Pancreas (tissue), 10 donors: ENCODE measurements around the gene GGN. TPM values are rescaled to one million over a fixed set of nuclear protein-coding genes. Genes with fewer than 3 reads are reported as not detected.

Source experiments
- ATAC-seq, 4 donors: fragments of 200-7000 bp; cut with Tn5 transposase; one replicate each; pipeline versions ENCODE4 v1.8.0 to v1.9.1; 2020; ENCODE audit warnings: mild to moderate bottlenecking in 4 of 4, moderate library complexity in 4 of 4
- DNase-seq, 6 donors: peaks; one replicate each; pipeline ENCODE4 v3.0.0-alpha.2; 2020
- FAIRE-seq: peaks from 2 replicates; lab custom pipeline; 2012; peaks lifted over from hg19 to GRCh38; lab: Jason Lieb, UNC
- H3K27ac ChIP-seq, 4 donors: fragments of 200-600 bp; sonication (generic); 1 replicate in 3 of 4; 2 replicates in 1 of 4; pipeline versions ENCODE4 v1.5.0 to v1.8.0; 2020
- H3K27me3 ChIP-seq, 4 donors: fragments of 200-600 bp; one replicate each; pipeline ENCODE4 v1.8.0; 2021
- H3K36me3 ChIP-seq, 3 donors: fragments of 200-600 bp; sonication (generic) in 1 of 3; one replicate each; pipeline versions ENCODE4 v1.5.0 to v1.8.0; 2020 to 2021
- H3K4me1 ChIP-seq, 3 donors: fragments of 200-600 bp; one replicate each; pipeline ENCODE4 v1.8.0; 2021
- H3K4me3 ChIP-seq, 4 donors: fragments of 200-600 bp; sonication (generic) in 2 of 4; one replicate each; pipeline versions ENCODE4 v1.5.0 to v1.8.0; 2020 to 2021
- H3K9me3 ChIP-seq, 4 donors: fragments of 200-600 bp; one replicate each; pipeline ENCODE4 v1.8.0; 2021
- CTCF ChIP-seq, 4 donors: fragments of 200-600 bp; sonication (generic) in 3 of 4; IDR thresholded peaks; one replicate each; pipeline versions ENCODE4 v1.5.0 to v1.8.0; 2021; ENCODE audit warnings: antibody characterized with exemption in 4 of 4
- WGBS, 2 donors: extraction: QIAGEN DNeasy Blood & Tissue Kit; methylation state at CpG; one replicate each; pipeline ENCODE4 v1.1.7; 2013; 5-methylcytosine and 5-hydroxymethylcytosine counted together
- intact Hi-C, 3 donors: fragments of 100-400 bp; cut with DNase I; formaldehyde crosslinking; loops; one replicate each; pipeline versions ENCODE4 v1.11.1 to v1.14.2; 2022
- polyA plus RNA-seq, 2 donors: library from polyadenylated mRNA; stranded (reverse); fragments of 200-250 nt; gene quantifications; one replicate each; pipeline ENCODE4 v1.2.3, GENCODE V29; 2013
- total RNA-seq, 6 donors: library from RNA; stranded (reverse); fragmentation: NEBNext Ultra II Directional in 4 of 6; extraction: Animal tissue kit (Norgen Biotek cat#: 25700) in 4 of 6; gene quantifications; one replicate each; pipeline versions ENCODE4 v1.2.1 to v1.2.4, GENCODE V29; 2021 to 2023
- donor health status: healthy with polysubstance abuse.
- donor health status: DM: no; HTN: no; CAD: no; lungs with moderate emphysema.
- donor health status: DM: no; HTN: no; CAD: no.
- donor health status: control.
- donor health status: control.
- donor health status: Bipolar disorder and iron deficiency.
- donor health status: DM: yes; HTN: yes; CAD: no.
- donor health status: DM: no; HTN: no; CAD: no.
- donor health status: DM: no; HTN: no; CAD: no.
- donor health status: DM: yes; HTN: yes; CAD: no.

Gene GGN
- total and polyA plus RNA-seq, 8 donors: 0.23 to 2.2 (median 0.29) TPM; not detected in 2

- H3K36me3 ChIP-seq: peaks cover 7 to 40% (median 13%) of the 10 kb centered on the region in 3 donors
- ATAC-seq (no peak), FAIRE-seq (no peak), DNase-seq (no peak)
- H3K4me3 ChIP-seq: no peak overlapping the region
- H3K4me1 ChIP-seq: peaks cover 0 to 3% (median 0%) of the 10 kb centered on the region in 3 donors
- WGBS, 2 donors: 91 to 96% methylated on average over 9 of the region's 9 CpGs
- intact Hi-C loops: no loop called here
- no peak for TF ChIP-seq CTCF (IDR thresholded peaks at IDR 0.05)
- no peaks in the 10 kb centered on the region for H3K9me3 ChIP-seq
- no peaks in the 10 kb centered on the region for H3K27me3 ChIP-seq
- no peak overlapping the region for H3K27ac ChIP-seq
Observed at GRCh38 chr19:38381138-38381537, 6.7 kb downstream of the GGN start.

DNA sequence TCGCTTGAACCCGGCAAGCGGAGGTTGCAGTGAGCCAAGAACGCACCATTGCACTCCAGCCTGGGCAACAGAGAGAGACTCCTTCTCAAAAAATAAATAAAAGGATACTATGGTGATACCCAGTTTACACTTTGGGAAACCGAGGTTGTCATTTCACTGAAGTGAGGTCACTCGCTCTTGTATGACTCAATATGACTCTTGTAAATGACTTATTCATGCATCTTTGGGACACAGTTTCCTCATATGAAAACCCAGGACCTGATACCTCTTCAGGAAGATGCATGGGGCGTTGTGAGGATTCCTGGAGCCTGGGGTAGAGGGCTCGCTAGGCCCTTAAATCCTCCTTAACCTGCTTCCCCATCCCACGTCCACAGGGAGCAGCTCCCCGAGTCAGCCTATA lies 9.0 kb downstream of the GGN start:
- 94 to 97% methylated on average over 10 of the region's 10 CpGs for WGBS, 2 donors
- no peak for FAIRE-seq
- DNase-seq: no peak
- H3K27me3 ChIP-seq: no peaks in the 10 kb centered on the region
- H3K27ac ChIP-seq: no peak overlapping the region
- H3K36me3 ChIP-seq: peaks cover 7 to 40% (median 13%) of the 10 kb centered on the region in 3 donors
- intact Hi-C loops: no loop called here
- peaks cover 0 to 11% (median 4%) of the 10 kb centered on the region in 3 donors for H3K4me1 ChIP-seq
- no peak overlapping the region for H3K4me3 ChIP-seq
- no peak for ATAC-seq
- TF ChIP-seq CTCF (IDR thresholded peaks at IDR 0.05): no peak
- H3K9me3 ChIP-seq: no peaks in the 10 kb centered on the region

- H3K4me1 ChIP-seq: peaks cover 0 to 11% (median 4%) of the 10 kb centered on the region in 3 donors
- no peaks in the 10 kb centered on the region for H3K27me3 ChIP-seq
- intact Hi-C loops: no loop called here
- H3K4me3 ChIP-seq: no peak overlapping the region
- ATAC-seq: no peak
- DNase-seq: no peak
- H3K36me3 ChIP-seq: peaks cover 7 to 23% (median 13%) of the 10 kb centered on the region in 3 donors
- no peak for FAIRE-seq
- no peak for TF ChIP-seq CTCF (IDR thresholded peaks at IDR 0.05)
- no peak overlapping the region for H3K27ac ChIP-seq
- 98 to 99% methylated on average over 4 of the region's 4 CpGs for WGBS, 2 donors
- H3K9me3 ChIP-seq: no peaks in the 10 kb centered on the region
Observed at GRCh38 chr19:38377052-38377451, 10.8 kb downstream of the GGN start.

GRCh38 chr19:38376576-38376975 lies 11.3 kb downstream of the GGN start:
- Histone ChIP-seq H3K4me3 (no peak overlapping the region), H3K27me3 (no peaks in the 10 kb centered on the region), H3K36me3 (peaks cover 7 to 19% (median 9%) of the 10 kb centered on the region in 3 donors), H3K4me1 (peaks cover 0 to 11% (median 4%) of the 10 kb centered on the region in 3 donors), H3K27ac (no peak overlapping the region), H3K9me3 (no peaks in the 10 kb centered on the region)
- intact Hi-C loops: no loop called here
- DNase-seq: no peak
- FAIRE-seq: no peak
- no peak for TF ChIP-seq CTCF (IDR thresholded peaks at IDR 0.05)
- WGBS, 2 donors: 85 to 86% methylated on average over 3 of the region's 3 CpGs
- ATAC-seq: no peak

GRCh38 chr19:38375748-38376147 lies 12.1 kb downstream of the GGN start:
- 76 to 82% methylated on average over 5 of the region's 5 CpGs for WGBS, 2 donors
- ATAC-seq (no peak), DNase-seq (no peak), FAIRE-seq (no peak)
- Histone ChIP-seq H3K36me3 (peaks cover under 1 to 10% (median under 1%) of the 10 kb centered on the region in 3 donors), H3K4me3 (peak overlapping the region in 3 of 4 donors; percentile 47 to 85 (median 68)), H3K9me3 (no peaks in the 10 kb centered on the region), H3K27ac (no peak overlapping the region), H3K4me1 (peaks cover 0 to 11% (median 4%) of the 10 kb centered on the region in 3 donors), H3K27me3 (no peaks in the 10 kb centered on the region)
- no peak for TF ChIP-seq CTCF (IDR thresholded peaks at IDR 0.05)
- intact Hi-C loops: no loop called here
